ENCODE data around the gene THRB. TPM values are rescaled to one million over a fixed set of nuclear protein-coding genes. Genes with fewer than 3 reads are reported as not detected.

The THRB gene
- total RNA-seq, 1 experiment from 2014 or later = 9.7 TPM

DNA sequence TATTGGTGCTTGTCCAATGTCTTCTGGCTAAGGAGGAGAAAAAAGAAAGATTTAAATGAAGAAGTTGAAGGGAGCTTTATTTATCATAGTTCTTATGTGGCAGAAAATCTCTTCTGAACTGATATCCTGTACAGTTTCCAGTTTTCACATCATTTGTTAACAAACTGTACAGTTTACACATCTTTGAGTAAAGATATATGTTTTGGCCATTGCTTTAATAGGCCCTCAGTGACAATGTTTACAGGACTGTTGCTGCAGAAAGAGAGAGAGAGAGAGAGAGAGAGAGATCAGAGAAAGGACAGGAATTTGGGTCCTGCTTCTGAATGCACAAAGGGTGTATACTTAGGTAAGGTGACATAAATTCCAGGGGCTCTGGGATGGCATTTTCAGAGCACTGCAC is 361.2 kb downstream of the THRB start:
- no peak for TF ChIP-seq EZH2 (IDR thresholded peaks at IDR 0.05; ENCODE audit: low read depth)
- TF ChIP-seq, protein P1, sequence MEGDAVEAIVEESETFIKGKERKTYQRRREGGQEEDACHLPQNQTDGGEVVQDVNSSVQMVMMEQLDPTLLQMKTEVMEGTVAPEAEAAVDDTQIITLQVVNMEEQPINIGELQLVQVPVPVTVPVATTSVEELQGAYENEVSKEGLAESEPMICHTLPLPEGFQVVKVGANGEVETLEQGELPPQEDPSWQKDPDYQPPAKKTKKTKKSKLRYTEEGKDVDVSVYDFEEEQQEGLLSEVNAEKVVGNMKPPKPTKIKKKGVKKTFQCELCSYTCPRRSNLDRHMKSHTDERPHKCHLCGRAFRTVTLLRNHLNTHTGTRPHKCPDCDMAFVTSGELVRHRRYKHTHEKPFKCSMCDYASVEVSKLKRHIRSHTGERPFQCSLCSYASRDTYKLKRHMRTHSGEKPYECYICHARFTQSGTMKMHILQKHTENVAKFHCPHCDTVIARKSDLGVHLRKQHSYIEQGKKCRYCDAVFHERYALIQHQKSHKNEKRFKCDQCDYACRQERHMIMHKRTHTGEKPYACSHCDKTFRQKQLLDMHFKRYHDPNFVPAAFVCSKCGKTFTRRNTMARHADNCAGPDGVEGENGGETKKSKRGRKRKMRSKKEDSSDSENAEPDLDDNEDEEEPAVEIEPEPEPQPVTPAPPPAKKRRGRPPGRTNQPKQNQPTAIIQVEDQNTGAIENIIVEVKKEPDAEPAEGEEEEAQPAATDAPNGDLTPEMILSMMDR (conservative IDR thresholded peaks at IDR 0.05) = no peak
- BruUV-seq (replicated peaks) = no TSS peak
- intact Hi-C loops (cut with micrococcal nuclease; ENCODE audit: unreplicated experiment) = no loop called here
- H3K27me3 ChIP-seq (ENCODE audit: insufficient read depth, low read depth) = no peaks in the 10 kb centered on the region
- H3K4me3 ChIP-seq = no peak overlapping the region
- H3K27ac ChIP-seq = no peak overlapping the region
- peaks cover 16% of the 10 kb centered on the region for H3K4me1 ChIP-seq (replicated peaks; ENCODE audit: insufficient read depth)
- ChIA-PET CTCF (interaction anchor here (0.7 kb wide), 1 partner anchor 194 kb away, joined by 3 read pairs; no protein-coding TSS in a partner anchor), POLR2A (ENCODE audit: unreplicated experiment) (no interaction called here)
- H3K4me2 ChIP-seq = no peak overlapping the region
- no peak overlapping the region for H2AFZ ChIP-seq
- no peaks in the 10 kb centered on the region for H3K36me3 ChIP-seq (ENCODE audit: low read depth)
- H3K9me3 ChIP-seq (ENCODE audit: insufficient read depth, low read depth) = no peaks in the 10 kb centered on the region
- H3K9me2 ChIP-seq (ENCODE audit: insufficient read depth) = peaks cover 3% of the 10 kb centered on the region; the same call in 1 of the 2 replicates
- H4K20me1 ChIP-seq (ENCODE audit: insufficient read depth) = no peaks in the 10 kb centered on the region
- no peaks in the 10 kb centered on the region for H3K79me2 ChIP-seq (ENCODE audit: low read depth)
- peaks cover 6% of the 10 kb centered on the region for H3F3A ChIP-seq (ENCODE audit: insufficient read depth, low read depth)
- DNase-seq = no peak

DNA sequence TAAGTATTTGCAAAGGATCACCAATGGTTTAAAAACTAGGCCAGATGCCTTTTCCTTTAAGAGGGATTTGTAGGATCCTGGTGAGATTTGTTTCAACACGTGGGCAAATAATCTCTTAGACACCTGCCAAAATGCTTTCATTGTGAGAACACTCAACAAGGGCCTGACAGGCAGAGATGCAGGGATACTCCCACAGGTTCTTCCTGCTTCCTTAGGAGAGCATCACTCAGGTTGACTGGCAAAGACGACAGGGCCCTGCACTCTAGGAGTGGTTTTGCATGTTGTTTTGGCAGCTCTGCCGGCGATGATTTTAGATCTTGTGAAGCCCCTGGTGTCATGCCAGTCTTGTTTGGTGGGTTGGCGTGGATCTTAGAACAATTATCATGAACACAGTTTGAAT is 365.1 kb downstream of the THRB start:
- DNase-seq = peak in 1 of 2 experiments; percentile 40
- Histone ChIP-seq H2AFZ (no peak overlapping the region), H3K36me3 (ENCODE audit: low read depth) (no peaks in the 10 kb centered on the region), H3K4me3 (no peak overlapping the region), H3K9me3 (ENCODE audit: insufficient read depth, low read depth) (no peaks in the 10 kb centered on the region), H4K20me1 (ENCODE audit: insufficient read depth) (no peaks in the 10 kb centered on the region), H3K4me1 (replicated peaks; ENCODE audit: insufficient read depth) (peaks cover 23% of the 10 kb centered on the region), H3K27ac (peak overlapping the region; percentile 49), H3K79me2 (ENCODE audit: low read depth) (no peaks in the 10 kb centered on the region), H3K4me2 (peak overlapping the region; percentile 26), H3F3A (ENCODE audit: insufficient read depth, low read depth) (peaks cover 14% of the 10 kb centered on the region), H3K27me3 (ENCODE audit: insufficient read depth, low read depth) (no peaks in the 10 kb centered on the region), H3K9me2 (ENCODE audit: insufficient read depth) (peaks cover 3% of the 10 kb centered on the region; the same call in 1 of the 2 replicates)
- BruUV-seq (replicated peaks) = no TSS peak
- POLR2A ChIA-PET (ENCODE audit: unreplicated experiment) = no interaction called here
- TF ChIP-seq, protein P1 (conservative IDR thresholded peaks at IDR 0.05) = no peak
- no peak for TF ChIP-seq EZH2 (IDR thresholded peaks at IDR 0.05; ENCODE audit: low read depth)
- intact Hi-C loops (cut with micrococcal nuclease; ENCODE audit: unreplicated experiment) = loop anchor here (2.0 kb wide), 2 partner anchors 17 to 27 kb away; no protein-coding TSS in a partner anchor
- CTCF ChIA-PET = interaction anchor here (0.6 kb wide), 1 partner anchor 97 kb away, joined by 3 read pairs; no protein-coding TSS in a partner anchor

DNA sequence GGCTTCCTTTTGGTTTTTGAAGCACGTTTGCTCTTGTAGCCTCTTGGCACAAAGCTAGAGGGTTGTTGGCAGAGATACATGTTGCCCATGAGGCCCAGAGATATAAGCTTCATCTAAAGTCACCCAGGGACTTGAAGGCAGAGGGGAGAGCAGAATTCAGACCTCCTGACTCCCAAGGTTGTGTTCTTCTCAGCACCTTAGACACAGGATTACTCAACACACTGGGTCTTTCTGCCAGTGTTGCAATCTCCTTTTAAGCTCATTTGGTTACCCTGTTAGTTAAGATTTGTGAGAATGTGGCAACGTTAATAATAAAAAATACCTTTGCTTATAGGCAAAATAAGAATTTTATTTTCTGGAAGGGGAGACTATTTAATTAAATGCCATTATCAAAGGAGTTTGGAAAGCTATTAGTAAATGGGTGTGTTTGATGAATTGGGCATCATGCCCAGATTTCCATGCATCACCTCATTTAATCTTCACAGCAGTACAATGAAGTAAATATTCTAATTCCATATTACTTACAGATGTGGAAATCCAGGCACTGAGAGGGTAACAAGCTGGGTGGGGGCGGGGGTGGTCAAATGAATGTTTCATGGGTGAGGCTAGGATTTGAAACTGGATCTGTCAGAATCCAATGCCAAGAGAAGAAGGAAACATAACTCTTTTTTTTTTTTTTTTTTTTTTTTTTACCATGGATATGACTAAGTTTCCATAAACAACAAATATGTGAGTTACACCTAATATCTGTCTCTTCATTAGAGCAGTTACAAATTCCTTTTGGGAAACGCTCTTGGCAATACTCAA is 366.2 kb downstream of the THRB start:
- intact Hi-C loops (cut with micrococcal nuclease; ENCODE audit: unreplicated experiment) = loop anchor here (1.0 to 2.0 kb wide), 4 partner anchors 18 to 110 kb away; no protein-coding TSS in a partner anchor
- Histone ChIP-seq H2AFZ (no peak overlapping the region), H3K4me2 (peak overlapping the region; percentile 26), H3K4me1 (replicated peaks; ENCODE audit: insufficient read depth) (peaks cover 23% of the 10 kb centered on the region), H4K20me1 (ENCODE audit: insufficient read depth) (no peaks in the 10 kb centered on the region), H3K27ac (peak overlapping the region; percentile 49), H3K79me2 (ENCODE audit: low read depth) (no peaks in the 10 kb centered on the region), H3K27me3 (ENCODE audit: insufficient read depth, low read depth) (no peaks in the 10 kb centered on the region), H3F3A (ENCODE audit: insufficient read depth, low read depth) (peaks cover 14% of the 10 kb centered on the region), H3K4me3 (no peak overlapping the region), H3K9me3 (ENCODE audit: insufficient read depth, low read depth) (no peaks in the 10 kb centered on the region), H3K36me3 (ENCODE audit: low read depth) (no peaks in the 10 kb centered on the region), H3K9me2 (ENCODE audit: insufficient read depth) (peaks cover 3% of the 10 kb centered on the region; the same call in 1 of the 2 replicates)
- ChIA-PET POLR2A (ENCODE audit: unreplicated experiment) (no interaction called here), CTCF (no interaction called here)
- TF ChIP-seq, protein P1 (conservative IDR thresholded peaks at IDR 0.05) = no peak
- TF ChIP-seq EZH2 (IDR thresholded peaks at IDR 0.05; ENCODE audit: low read depth) = no peak
- DNase-seq = peak; percentile 19 to 76
- BruUV-seq (replicated peaks) = no TSS peak
